HG02588 (cell line): Measurements from ENCODE around the gene GRM5.
A peak's percentile ranks its signal among the peaks of the same experiment; 100 is the strongest.
"Not testable (repeated sequence)": the region's sequence is repeated elsewhere in the genome, so short reads cannot be mapped to it uniquely, and the experiment has no call there.

Experiments
- ATAC-seq: cut with Tn5 transposase; IDR thresholded peaks from one replicate; pipeline ENCODE4 v1.9.1; 2021; ENCODE audit warnings: mild to moderate bottlenecking, moderate library complexity; ENCODE audit not compliant: unreplicated experiment

Gene GRM5

GRCh38 chr11:88552379-88553062 is 513.3 kb downstream of the GRM5 start:
- ATAC-seq, result peak; percentile 95

- peak; percentile 7 for ATAC-seq
These were observed 521.0 kb downstream of the GRM5 start for GRCh38 chr11:88544656-88545280.

GRCh38 chr11:88543902-88544655 is 521.7 kb downstream of the GRM5 start:
- peak; percentile 99 for ATAC-seq

DNA sequence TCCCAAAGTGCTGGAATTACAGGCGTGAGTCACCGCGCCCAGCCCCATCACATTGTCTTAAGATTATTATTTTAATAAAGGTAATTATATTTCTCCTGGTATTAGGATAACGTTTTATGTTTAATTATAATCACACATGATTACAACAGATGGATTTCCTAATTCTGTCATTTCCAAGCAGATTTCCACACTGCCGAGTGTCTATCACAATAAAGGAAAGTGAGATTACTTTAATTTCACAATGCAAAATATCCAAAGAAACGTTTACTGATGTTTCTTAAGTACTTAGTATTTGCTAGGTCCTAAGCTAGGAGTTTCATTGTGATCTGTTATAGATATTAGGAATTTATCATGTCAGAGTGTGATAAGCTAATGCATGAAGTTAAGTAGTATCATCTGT is 524.8 kb downstream of the GRM5 start:
- ATAC-seq, result no peak

GRCh38 chr11:88538098-88538497 is 527.7 kb downstream of the GRM5 start:
- no peak for ATAC-seq

- ATAC-seq, result no peak
These were observed 528.2 kb downstream of the GRM5 start for GRCh38 chr11:88537613-88538012.

DNA sequence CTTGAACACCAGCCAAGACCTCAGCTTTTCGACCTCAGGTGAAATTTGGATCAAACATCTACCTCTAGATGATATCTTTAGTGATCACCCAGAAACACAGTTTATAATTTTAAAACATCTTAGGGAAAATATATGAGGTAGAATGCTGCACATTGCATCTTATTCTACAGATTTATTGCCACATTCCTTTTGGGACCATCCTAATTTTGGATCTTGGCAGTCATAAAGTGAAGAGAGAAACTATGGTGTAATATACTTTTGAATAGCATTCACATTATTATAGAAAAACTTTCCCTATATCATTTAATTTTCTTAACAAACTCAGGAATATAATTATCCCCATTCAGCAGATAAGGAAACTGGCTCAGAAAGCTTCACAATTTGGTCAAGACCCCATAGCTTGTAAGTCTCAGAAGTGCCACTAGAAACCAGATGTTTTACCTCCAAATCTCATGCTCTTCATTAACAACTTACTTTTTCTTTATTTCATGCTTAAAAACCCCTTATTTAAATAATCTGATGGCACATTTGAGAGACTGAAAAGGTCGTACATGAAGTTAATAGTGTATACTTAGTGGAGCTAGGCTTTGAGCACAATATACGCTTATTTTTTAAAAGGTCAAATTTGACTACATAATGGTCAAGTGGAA is 529.0 kb downstream of the GRM5 start:
- ATAC-seq, result no peak

DNA sequence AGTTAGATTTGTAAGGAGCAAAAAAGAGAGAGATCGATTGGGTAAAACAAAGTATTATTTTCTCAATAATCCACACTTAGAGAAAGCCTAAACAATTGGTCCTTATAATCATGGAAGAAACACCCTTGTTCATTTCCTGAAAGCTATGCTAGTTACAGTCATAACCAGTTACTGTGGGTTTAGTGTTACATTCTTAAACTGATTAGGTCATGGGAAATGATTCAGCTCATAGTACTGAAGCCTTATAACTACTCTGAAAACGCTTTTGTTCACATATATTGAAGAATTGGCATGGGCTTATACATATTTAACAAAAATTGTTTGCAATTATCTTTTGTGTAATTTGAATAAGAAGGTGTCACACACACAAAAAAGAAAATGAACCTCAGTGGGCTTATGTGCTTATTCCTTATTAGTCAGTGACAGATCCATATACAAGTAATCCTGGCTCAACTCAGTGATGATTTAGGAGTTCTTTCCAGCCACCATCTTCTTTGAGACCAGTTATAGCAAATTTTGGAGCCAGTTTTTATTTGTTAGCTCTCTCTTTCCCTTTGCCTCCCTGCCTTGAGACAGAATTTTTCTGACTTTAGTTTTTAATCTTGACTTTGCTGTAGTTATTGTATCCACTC is 529.8 kb downstream of the GRM5 start:
- ATAC-seq, result peak; percentile 88

DNA sequence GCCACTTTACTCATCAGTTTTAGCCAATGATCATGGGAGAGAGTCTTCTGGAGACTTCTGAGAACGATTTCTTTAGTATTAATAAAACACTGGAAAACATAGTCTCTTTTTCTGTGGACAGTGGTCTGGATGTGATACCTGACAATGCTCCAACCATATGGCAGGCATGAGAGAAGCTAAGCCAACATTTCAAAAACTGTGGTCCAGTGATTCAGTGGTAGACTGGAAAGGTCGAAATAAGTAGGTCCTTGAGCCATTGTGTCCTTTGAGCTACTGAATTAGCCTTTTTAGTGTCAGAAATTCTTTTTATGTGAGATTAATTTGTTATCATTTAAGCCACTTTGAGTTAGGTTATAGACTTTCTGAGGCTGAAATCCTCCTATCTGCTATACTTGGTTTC is 530.5 kb downstream of the GRM5 start:
- no peak for ATAC-seq

- not testable (repeated sequence) for ATAC-seq
These were observed 531.1 kb downstream of the GRM5 start for GRCh38 chr11:88534706-88535105.

GRCh38 chr11:88534185-88534584 is 531.6 kb downstream of the GRM5 start:
- ATAC-seq, result no peak

DNA sequence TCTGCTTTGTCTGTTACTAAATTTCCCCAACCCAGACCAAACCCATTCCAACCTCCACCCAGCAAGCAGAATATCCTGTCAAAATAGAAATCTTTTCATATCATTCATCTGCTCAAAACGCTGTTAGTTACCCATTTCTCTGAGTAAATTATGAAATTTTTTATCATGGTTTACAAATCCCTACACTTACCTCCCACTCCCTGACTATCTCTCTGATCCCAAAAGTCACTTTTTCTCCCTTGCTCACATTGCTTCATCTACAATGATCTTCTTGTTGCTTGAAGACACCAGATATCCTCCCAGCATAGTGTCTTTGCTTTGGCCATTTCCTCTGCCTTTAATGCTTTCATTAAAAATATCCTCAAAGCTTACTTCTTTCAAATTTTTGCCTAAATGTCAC is 532.8 kb downstream of the GRM5 start:
- no peak for ATAC-seq

DNA sequence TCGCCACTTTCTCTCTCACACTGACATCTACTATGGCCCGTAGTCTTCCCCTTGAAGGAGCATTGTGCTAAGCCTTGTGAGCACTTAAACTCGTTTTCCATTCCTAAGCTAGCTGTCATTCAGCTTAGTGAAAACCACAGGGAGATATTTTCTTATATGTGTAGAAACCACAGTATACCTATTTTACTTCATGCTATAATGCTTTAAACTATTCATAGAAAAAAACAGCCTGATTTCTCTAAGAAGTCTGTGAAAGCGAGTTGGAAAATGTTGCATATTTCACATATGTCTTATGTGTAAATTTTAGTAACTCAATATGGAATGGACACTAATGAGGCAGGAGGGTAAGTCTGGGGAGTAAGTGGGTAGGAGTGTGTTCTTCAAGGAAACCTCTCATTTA is 534.0 kb downstream of the GRM5 start:
- ATAC-seq, result no peak

GRCh38 chr11:88529426-88529825 is 536.4 kb downstream of the GRM5 start:
- ATAC-seq, result no peak

GRCh38 chr11:88523386-88524071 is 542.3 kb downstream of the GRM5 start:
- ATAC-seq, result no peak

GRCh38 chr11:88522624-88523385 is 543.0 kb downstream of the GRM5 start:
- no peak for ATAC-seq

DNA sequence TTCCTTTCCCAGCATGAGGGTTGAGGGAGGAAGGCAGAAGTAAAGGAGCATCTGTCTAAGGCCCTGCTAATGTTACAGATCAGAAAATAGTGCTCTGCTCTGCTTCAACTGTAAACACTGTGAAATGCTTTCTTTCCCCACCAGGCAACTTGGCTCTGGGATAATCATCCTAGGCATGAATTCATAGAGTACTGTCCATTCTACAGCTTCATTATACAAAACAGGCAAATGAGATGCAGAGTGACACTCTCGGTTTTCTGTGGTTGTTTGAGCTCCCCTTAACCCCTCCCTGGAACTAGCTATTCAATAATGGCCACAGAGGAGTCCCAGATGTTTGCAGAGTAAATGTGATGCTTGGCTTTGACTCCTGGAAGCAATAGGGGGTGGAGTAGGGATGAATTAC is 544.0 kb downstream of the GRM5 start:
- no peak for ATAC-seq

DNA sequence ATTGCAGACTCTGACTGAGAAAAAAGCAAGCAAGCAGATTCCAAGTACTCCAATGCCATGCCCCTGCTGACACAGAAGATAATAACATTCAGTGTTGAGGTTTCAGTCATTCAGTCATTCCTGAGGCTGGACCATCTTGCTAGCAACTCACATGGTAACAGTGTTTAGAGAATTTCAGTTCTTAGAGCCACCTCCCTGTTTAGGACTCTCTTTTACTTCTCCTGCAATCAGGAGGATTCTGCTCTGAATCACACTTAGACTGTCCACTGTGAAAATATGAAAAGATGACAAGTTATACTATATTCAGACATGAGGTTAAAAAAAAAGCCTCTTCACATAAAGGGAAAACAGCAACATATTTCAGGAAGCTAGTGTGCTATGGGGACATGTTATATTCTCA is 544.4 kb downstream of the GRM5 start:
- ATAC-seq, result no peak

DNA sequence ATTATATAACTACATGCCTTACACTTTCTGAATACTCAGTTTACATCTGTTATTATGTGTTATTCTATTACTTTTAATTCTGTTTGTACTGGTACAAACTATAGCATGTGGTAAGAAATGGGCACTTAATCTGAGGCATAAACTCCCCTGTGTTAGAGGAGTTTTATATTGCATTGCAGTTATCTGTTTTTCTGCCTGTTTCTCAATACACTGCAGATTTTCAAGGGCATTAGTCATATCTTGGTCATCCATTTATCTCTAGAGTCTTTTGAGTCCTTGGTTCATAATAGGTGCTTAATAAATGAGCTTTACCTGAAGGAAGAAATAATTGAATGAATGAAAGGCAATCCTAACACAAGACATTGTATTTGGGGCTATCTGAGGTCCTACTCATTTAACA is 545.4 kb downstream of the GRM5 start:
- no peak for ATAC-seq

GRCh38 chr11:88515002-88515401 is 550.8 kb downstream of the GRM5 start:
- no peak for ATAC-seq
